GM20000 (cell line): Measurements from ENCODE around the gene PADI4.

ENCODE experiments used
- DNase-seq: peaks from one replicate; pipeline ENCODE4 v3.0.0; 2012; ENCODE audit warnings: low spot score
- CTCF ChIP-seq: IDR thresholded peaks from 2 replicates; pipeline ENCODE4 v1.5.1; 2012; ENCODE audit warnings: mild to moderate bottlenecking, control low read depth; ENCODE audit errors: extremely low read depth, missing control alignments

Gene PADI4

GRCh38 chr1:17306921-17307320 lies 1.1 kb upstream of the PADI4 start:
- TF ChIP-seq CTCF, result no peak
- no peak for DNase-seq

GRCh38 chr1:17307329-17307728 lies 668 bp upstream of the PADI4 start:
- no peak for TF ChIP-seq CTCF
- no peak for DNase-seq

GRCh38 chr1:17308593-17308992 lies 596 bp downstream of the PADI4 start:
- TF ChIP-seq CTCF, result no peak
- no peak for DNase-seq

GRCh38 chr1:17309426-17310067 lies 1.6 kb downstream of the PADI4 start:
- no peak for DNase-seq
- no peak for TF ChIP-seq CTCF

GRCh38 chr1:17310068-17310640 lies 2.2 kb downstream of the PADI4 start:
- TF ChIP-seq CTCF, result no peak
- no peak for DNase-seq

GRCh38 chr1:17313530-17314309 lies 5.7 kb downstream of the PADI4 start:
- TF ChIP-seq CTCF, result no peak
- no peak for DNase-seq

GRCh38 chr1:17314491-17314971 lies 6.5 kb downstream of the PADI4 start:
- no peak for DNase-seq
- TF ChIP-seq CTCF, result no peak
